CD14-positive monocyte (primary cell): ENCODE measurements around the gene RPL7A. TPM values are rescaled to one million over a fixed set of nuclear protein-coding genes. Genes with fewer than 3 reads are reported as not detected.

Experiments
- DNase-seq, 3 donors: peaks; one replicate each; pipeline ENCODE4 v3.0.0-alpha.2; 2011 to 2022
- H2AFZ ChIP-seq: 2 replicates; pipeline ENCODE4 v1.6.0; 2012; ENCODE audit warnings: mild to moderate bottlenecking, low read depth, low read length, inconsistent platforms; ENCODE audit not compliant: insufficient read depth, poor library complexity, severe bottlenecking
- H3K27ac ChIP-seq, 2 donors: 1 replicate in 1 of 2; 2 replicates in 1 of 2; pipeline ENCODE4 v1.5.1; 2012 to 2013; ENCODE audit warnings: low read length in 2 of 2, control low read depth in 1 of 2, inconsistent platforms in 1 of 2, low read depth in 1 of 2, mild to moderate bottlenecking in 1 of 2
- H3K27me3 ChIP-seq, 2 donors: one replicate each; pipeline versions ENCODE4 v1.6.0 to v1.6.1; 2011 to 2013; ENCODE audit warnings: low read length in 2 of 2; ENCODE audit not compliant: control insufficient read depth in 2 of 2, insufficient read depth in 2 of 2
- H3K36me3 ChIP-seq, 2 donors: replicated peaks in 1 of 2; 1 replicate in 1 of 2; 2 replicates in 1 of 2; pipeline versions ENCODE4 v1.5.1 to v1.6.1; 2012 to 2013; ENCODE audit warnings: low read length in 2 of 2, control low read depth in 1 of 2, inconsistent platforms in 1 of 2, mild to moderate bottlenecking in 1 of 2; ENCODE audit not compliant: insufficient read depth in 2 of 2, control insufficient read depth in 1 of 2
- H3K4me1 ChIP-seq, 2 donors: 1 replicate in 1 of 2; 2 replicates in 1 of 2; pipeline versions ENCODE4 v1.5.1 to v1.6.1; 2012 to 2013; ENCODE audit warnings: low read length in 2 of 2, control low read depth in 1 of 2, inconsistent platforms in 1 of 2, mild to moderate bottlenecking in 1 of 2, moderate library complexity in 1 of 2; ENCODE audit not compliant: insufficient read depth in 2 of 2, control insufficient read depth in 1 of 2
- H3K4me2 ChIP-seq: replicated peaks from 2 replicates; pipeline ENCODE3; 2012; ENCODE audit warnings: low read length, moderate library complexity, mild to moderate bottlenecking; ENCODE audit not compliant: poor library complexity, severe bottlenecking; ENCODE audit errors: extremely low read depth
- H3K4me3 ChIP-seq, 3 experiments: fragments of 200-600 bp in 1 of 3; sonication (generic) in 1 of 3; replicated peaks in 1 of 3; 1 replicate in 2 of 3; 2 replicates in 1 of 3; pipeline ENCODE4 v1.5.1; 2011 to 2013; ENCODE audit warnings: low read length in 3 of 3, mild to moderate bottlenecking in 3 of 3, control low read depth in 2 of 3, low read depth in 2 of 3, inconsistent platforms in 1 of 3, moderate library complexity in 1 of 3
- H3K79me2 ChIP-seq: 2 replicates; pipeline ENCODE4 v1.6.0; 2012; ENCODE audit warnings: mild to moderate bottlenecking, control low read depth, inconsistent platforms, low read length, moderate library complexity; ENCODE audit not compliant: insufficient read depth
- H3K9ac ChIP-seq: 2 replicates; pipeline ENCODE4 v1.6.0; 2017; ENCODE audit warnings: low read length, mild to moderate bottlenecking; ENCODE audit not compliant: insufficient read depth, poor library complexity, severe bottlenecking
- H3K9me3 ChIP-seq, 2 donors: replicated peaks in 1 of 2; 1 replicate in 1 of 2; 2 replicates in 1 of 2; pipeline versions ENCODE4 v1.5.1 to v1.6.1; 2012 to 2013; ENCODE audit warnings: low read length in 2 of 2, control low read depth in 1 of 2; ENCODE audit not compliant: control insufficient read depth in 1 of 2, insufficient read depth in 1 of 2
- H4K20me1 ChIP-seq: 2 replicates; pipeline ENCODE4 v1.6.0; 2012; ENCODE audit warnings: mild to moderate bottlenecking, low read length, control low read depth, moderate library complexity; ENCODE audit not compliant: insufficient read depth
- H3K27ac Mint-ChIP-seq, 7 donors: one replicate each; pipeline ENCODE4 v1.8.0; 2020; ENCODE audit warnings: mild to moderate bottlenecking in 7 of 7, mixed read lengths in 7 of 7, moderate library complexity in 6 of 7, inconsistent platforms in 2 of 7
- H3K27me3 Mint-ChIP-seq, 3 donors: one replicate each; pipeline ENCODE4 v1.8.0; 2021 to 2022; ENCODE audit warnings: low read depth in 3 of 3, mild to moderate bottlenecking in 3 of 3, mixed read lengths in 3 of 3, moderate library complexity in 3 of 3, inconsistent platforms in 1 of 3
- H3K36me3 Mint-ChIP-seq, 2 donors: one replicate each; pipeline ENCODE4 v1.8.0; 2020; ENCODE audit warnings: mixed read lengths in 2 of 2, inconsistent platforms in 1 of 2, mild to moderate bottlenecking in 1 of 2
- H3K4me1 Mint-ChIP-seq: one replicate; pipeline ENCODE4 v1.8.0; 2020; ENCODE audit warnings: mild to moderate bottlenecking, mixed read lengths
- H3K4me3 Mint-ChIP-seq, 2 donors: one replicate each; pipeline ENCODE4 v1.8.0; 2020; ENCODE audit warnings: mild to moderate bottlenecking in 2 of 2, mixed read lengths in 2 of 2, moderate library complexity in 1 of 2
- H3K9me3 Mint-ChIP-seq, 7 donors: one replicate each; pipeline ENCODE4 v1.8.0; 2020 to 2022; ENCODE audit warnings: mixed read lengths in 7 of 7, mild to moderate bottlenecking in 6 of 7, moderate library complexity in 6 of 7, inconsistent platforms in 2 of 7
- CTCF ChIP-seq: fragments of 200-600 bp; IDR thresholded peaks from one replicate; pipeline ENCODE4 v1.8.0; 2022; ENCODE audit warnings: antibody characterized with exemption, mild to moderate bottlenecking
- WGBS: methylation state at CpG from one replicate; pipeline ENCODE4 v1.1.5; 2013; ENCODE audit warnings: missing lambda C conversion rate; ENCODE audit not compliant: insufficient coverage; 5-methylcytosine and 5-hydroxymethylcytosine counted together
- intact Hi-C, 2 donors: fragments of 100-400 bp; cut with micrococcal nuclease; formaldehyde crosslinking; loops; one replicate each; pipeline versions ENCODE4 v1.15.0 to v1.15.1; 2023
- polyA plus RNA-seq, 3 donors: library from polyadenylated mRNA; depleted of rRNA in 1 of 3; unstranded in 2 of 3; stranded (reverse) in 1 of 3; fragments of 300-500 nt in 2 of 3; fragments of >200 nt in 1 of 3; fragmentation: Illumina TruSeq in 2 of 3; gene quantifications; 1 replicate in 2 of 3; 2 replicates in 1 of 3; pipeline ENCODE4 v1.2.3, GENCODE V29; 2012 to 2021

RPL7A gene
- polyA plus RNA-seq, 3 donors = 390 to 2,322 (median 437) TPM

GRCh38 chr9:133356391-133357091, 8.5 kb downstream of the RPL7A start, which contains the start of the genes SURF1 and SURF2:
TSS of gene SURF1 (minus strand) at chr9:133356487. CDS start at chr9:133356453, 34 bp downstream.
TSS of gene SURF2 (plus strand) at chr9:133356550. CDS start at chr9:133356593, 43 bp downstream.
- peak within 1 kb of the TSS; percentile 71 for H3K9ac ChIP-seq
- peak within 1 kb of the TSS; percentile 33 to 91 (median 86) for H3K27ac Mint-ChIP-seq
- intact Hi-C loops = loop anchor here in 1 of 2 donors (2.0 kb wide), 1 partner anchor 18 kb away; no protein-coding TSS in a partner anchor
- H3K4me3 Mint-ChIP-seq = peak within 1 kb of the TSS; percentile 83 to 89
- H3K36me3 Mint-ChIP-seq = peaks cover 41 to 55% of the 10 kb centered on the region in 2 donors
- peak within 1 kb of the TSS; percentile 38 to 75 for H3K27ac ChIP-seq
- H3K27me3 ChIP-seq = no peaks in the 10 kb centered on the region
- H3K4me3 ChIP-seq = peak within 1 kb of the TSS; percentile 70 to 89 (median 71)
- peaks cover 23% of the 10 kb centered on the region for H3K79me2 ChIP-seq
- H3K36me3 ChIP-seq = peaks cover 39 to 55% of the 10 kb centered on the region in 2 donors
- TF ChIP-seq CTCF = no peak
- H4K20me1 ChIP-seq = peaks cover 54% of the 10 kb centered on the region
- peak within 1 kb of the TSS; percentile 89 for H2AFZ ChIP-seq
- peak within 1 kb of the TSS; percentile 91 for H3K4me2 ChIP-seq
- H3K4me1 ChIP-seq = peaks cover 29 to 35% of the 10 kb centered on the region in 2 donors
- H3K4me1 Mint-ChIP-seq = peaks cover 42% of the 10 kb centered on the region
- H3K9me3 Mint-ChIP-seq = peaks cover 0 to 2% (median 0%) of the 10 kb centered on the region in 7 donors
- DNase-seq = peak; percentile 72 to 82 (median 76)
- peaks cover 0 to 2% (median 2%) of the 10 kb centered on the region in 3 donors for H3K27me3 Mint-ChIP-seq
- 2% methylated on average over 70 of the region's 78 CpGs for WGBS
- H3K9me3 ChIP-seq = no peaks in the 10 kb centered on the region

- no peak overlapping the region for H3K27ac ChIP-seq
- H2AFZ ChIP-seq = no peak overlapping the region
- H3K36me3 ChIP-seq = peaks cover 39 to 55% of the 10 kb centered on the region in 2 donors
- peaks cover 26% of the 10 kb centered on the region for H3K79me2 ChIP-seq
- peaks cover 42% of the 10 kb centered on the region for H3K4me1 Mint-ChIP-seq
- TF ChIP-seq CTCF = no peak
- H3K4me3 Mint-ChIP-seq = peak overlapping the region; percentile 30 to 72
- 95% methylated on average over 14 of the region's 14 CpGs for WGBS
- H3K27ac Mint-ChIP-seq = no peak overlapping the region
- H3K9me3 ChIP-seq = no peaks in the 10 kb centered on the region
- H3K9ac ChIP-seq = no peak overlapping the region
- H3K27me3 ChIP-seq = no peaks in the 10 kb centered on the region
- H3K27me3 Mint-ChIP-seq = peaks cover 0 to 2% (median 2%) of the 10 kb centered on the region in 3 donors
- peaks cover 29 to 35% of the 10 kb centered on the region in 2 donors for H3K4me1 ChIP-seq
- no peak for DNase-seq
- no peak overlapping the region for H3K4me3 ChIP-seq
- intact Hi-C loops = loop anchor here in 1 of 2 donors (2.0 kb wide), 1 partner anchor 17 kb away; no protein-coding TSS in a partner anchor
- H3K36me3 Mint-ChIP-seq = peaks cover 44 to 56% of the 10 kb centered on the region in 2 donors
- no peak overlapping the region for H3K4me2 ChIP-seq
- H4K20me1 ChIP-seq = peaks cover 53% of the 10 kb centered on the region
- H3K9me3 Mint-ChIP-seq = peaks cover 0 to 1% (median 0%) of the 10 kb centered on the region in 7 donors
Measured at GRCh38 chr9:133357656-133358055, 9.6 kb downstream of the RPL7A start.
